Measurements from ENCODE around the gene PRKCH.

DNA sequence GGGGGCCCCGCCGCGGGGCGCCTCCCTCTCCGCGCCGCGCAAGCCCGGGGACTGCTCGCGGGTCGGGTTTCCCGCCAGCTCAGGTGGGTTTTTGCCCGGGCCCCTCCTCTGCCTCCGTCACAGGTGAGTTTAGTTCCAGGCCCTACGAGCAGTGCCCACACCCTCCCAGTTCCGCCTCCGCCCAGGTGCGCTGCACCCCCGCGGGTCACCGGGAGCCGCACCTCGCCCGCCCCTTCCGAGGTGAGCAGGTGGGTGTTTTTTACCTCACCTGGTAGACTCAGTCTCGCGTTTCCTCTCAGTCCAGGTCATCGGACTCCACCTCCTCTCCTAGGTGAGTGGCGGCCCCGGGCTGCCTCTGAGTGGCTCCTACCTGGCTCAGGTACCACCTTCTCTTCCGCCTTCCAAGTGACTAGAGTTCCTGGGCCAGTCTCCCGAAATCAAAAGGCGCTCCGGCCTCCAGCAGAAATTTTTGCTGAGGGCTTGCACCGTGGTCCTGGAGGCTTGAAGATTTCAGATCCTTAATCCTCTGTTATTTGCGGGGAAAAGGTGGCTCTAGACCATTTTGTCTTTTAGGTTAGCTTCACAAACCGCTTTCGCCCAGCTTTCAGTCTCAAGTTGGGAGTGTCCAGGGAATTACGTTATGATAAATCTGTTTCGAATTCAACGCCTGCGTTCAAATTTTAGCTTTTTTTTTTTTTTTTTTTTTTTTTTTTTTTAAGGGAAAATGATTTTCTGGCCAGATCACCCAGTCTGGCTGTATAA is 40.0 kb upstream of the PRKCH start, which contains the start of gene TMEM30B:
- no peak for TF ChIP-seq NBN (IDR thresholded peaks at IDR 0.05; ENCODE audit: low read depth)
- no peak for TF ChIP-seq HCFC1 (IDR thresholded peaks at IDR 0.05; ENCODE audit: low read depth, low read length)
- TF ChIP-seq ZZZ3 (IDR thresholded peaks at IDR 0.05) = no peak
- no peak for TF ChIP-seq MAZ (CRISPR knock-in tag; conservative IDR thresholded peaks at IDR 0.05 in 1 of 2, IDR thresholded peaks at IDR 0.05 in 1 of 2)
- TF ChIP-seq CBX8 (IDR thresholded peaks at IDR 0.05; ENCODE audit: borderline replicate concordance, extremely low read depth, low read depth, low read length, poor library complexity, severe bottlenecking) = no peak
- no peak for TF ChIP-seq ZNF133 (CRISPR knock-in tag; IDR thresholded peaks at IDR 0.05)
- no peak for TF ChIP-seq ZBTB2 (IDR thresholded peaks at IDR 0.05)
